Uterus (tissue), 4 donors: Measurements from ENCODE around the gene OR5M11. TPM values are rescaled to one million over a fixed set of nuclear protein-coding genes. Genes with fewer than 3 reads are reported as not detected.
"Not testable (repeated sequence)": the region's sequence is repeated elsewhere in the genome, so short reads cannot be mapped to it uniquely, and the experiment has no call there.

Source experiments
- DNase-seq, 2 donors: peaks; one replicate each; pipeline ENCODE4 v3.0.0-alpha.2; 2019 to 2020
- H3K27ac ChIP-seq, 2 donors: fragments of 200-600 bp; sonication (generic); 1 replicate in 1 of 2; 2 replicates in 1 of 2; pipeline ENCODE4 v1.5.1; 2016 to 2018
- H3K27me3 ChIP-seq, 2 donors: fragments of 200-600 bp; sonication (generic); one replicate each; pipeline ENCODE4 v1.5.1; 2018 to 2019; ENCODE audit warnings: control low read depth in 1 of 2
- H3K36me3 ChIP-seq, 2 donors: fragments of 200-600 bp; sonication (generic); one replicate each; pipeline ENCODE4 v1.5.1; 2019; ENCODE audit warnings: control low read depth in 1 of 2
- H3K4me1 ChIP-seq, 2 donors: fragments of 200-600 bp; sonication (generic); one replicate each; pipeline ENCODE4 v1.5.1; 2018 to 2019; ENCODE audit warnings: control low read depth in 1 of 2
- H3K4me3 ChIP-seq, 2 donors: fragments of 200-600 bp; sonication (generic); 1 replicate in 1 of 2; 2 replicates in 1 of 2; pipeline ENCODE4 v1.5.1; 2018 to 2019; ENCODE audit warnings: mild to moderate bottlenecking in 1 of 2
- H3K9me3 ChIP-seq, 2 donors: fragments of 200-600 bp; sonication (generic); one replicate each; pipeline ENCODE4 v1.5.1; 2019; ENCODE audit warnings: control low read depth in 1 of 2
- CTCF ChIP-seq, 4 experiments: fragments of 200-600 bp in 2 of 4; fragments of 450-650 bp in 2 of 4; sonication (generic) in 2 of 4; IDR thresholded peaks; one replicate each; pipeline ENCODE4 v1.5.1; 2016 to 2019; ENCODE audit warnings: antibody characterized with exemption in 4 of 4, mild to moderate bottlenecking in 2 of 4, moderate library complexity in 1 of 4
- POLR2A ChIP-seq, 2 donors: fragments of 450-650 bp; IDR thresholded peaks; one replicate each; pipeline ENCODE4 v1.6.1; 2016; ENCODE audit warnings: antibody characterized with exemption in 2 of 2, mild to moderate bottlenecking in 1 of 2, moderate library complexity in 1 of 2
- intact Hi-C: fragments of 100-400 bp; cut with DNase I; formaldehyde crosslinking; loops from one replicate; pipeline ENCODE4 v1.15.1; 2023; ENCODE audit warnings: low total_unique reads
- total RNA-seq, 4 donors: library from RNA; depleted of rRNA in 3 of 4; stranded (reverse); fragments of >200 nt in 3 of 4; gene quantifications; one replicate each; pipeline versions ENCODE4 v1.1.0 to v1.2.4, GENCODE V29; 2014 to 2023
- donor health status: DM: yes; HTN: yes; CAD: no.

OR5M11 gene
- not detected for total RNA-seq

DNA sequence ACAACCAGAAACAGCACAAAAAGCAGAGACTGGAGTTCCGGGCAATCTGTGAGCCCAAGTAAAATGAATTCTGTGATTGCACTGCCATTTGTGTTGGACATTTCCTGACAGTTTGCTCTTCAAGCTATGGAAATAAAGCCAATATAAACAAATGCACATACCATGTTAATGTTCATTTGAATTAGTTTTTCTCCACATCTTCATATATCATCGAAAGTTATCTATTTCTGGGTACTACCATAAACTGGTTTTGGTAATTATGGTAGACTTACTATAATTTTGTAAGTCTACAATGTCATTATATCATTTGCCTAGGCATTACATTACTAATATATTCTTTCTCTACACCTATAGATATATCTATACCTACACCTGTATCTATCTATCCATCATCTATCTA, at the start of gene OR5M11:
Gene OR5M11, minus strand, starts transcription at position 101 of the 400 bp plus-strand sequence. Its CDS starts 0 bp downstream, at position 101.
- no peaks in the 10 kb centered on the region for H3K27me3 ChIP-seq
- no peak for DNase-seq
- no peak for TF ChIP-seq CTCF (IDR thresholded peaks at IDR 0.05)
- TF ChIP-seq POLR2A (IDR thresholded peaks at IDR 0.05): no peak
- intact Hi-C loops: no loop called here
- no peak within 1 kb of the TSS for H3K27ac ChIP-seq
- no peak within 1 kb of the TSS for H3K4me3 ChIP-seq
- no peaks in the 10 kb centered on the region for H3K4me1 ChIP-seq
- H3K9me3 ChIP-seq: no peaks in the 10 kb centered on the region
- no peaks in the 10 kb centered on the region for H3K36me3 ChIP-seq

GRCh38 chr11:56592088-56592717, 49.1 kb upstream of the OR5M11 start:
- H3K4me3 ChIP-seq, H3K36me3 ChIP-seq, H3K27me3 ChIP-seq, H3K9me3 ChIP-seq, H3K4me1 ChIP-seq, DNase-seq, intact Hi-C loops, H3K27ac ChIP-seq: not testable (repeated sequence)

GRCh38 chr11:56577621-56578020, 34.6 kb upstream of the OR5M11 start, which contains the start of gene OR5M10:
TSS of gene OR5M10 (minus strand) at chr11:56577721. CDS start at chr11:56577721, 0 bp downstream.
- no peaks in the 10 kb centered on the region for H3K27me3 ChIP-seq
- no peaks in the 10 kb centered on the region for H3K4me1 ChIP-seq
- H3K36me3 ChIP-seq: no peaks in the 10 kb centered on the region
- no peak within 1 kb of the TSS for H3K4me3 ChIP-seq
- no peaks in the 10 kb centered on the region for H3K9me3 ChIP-seq
- DNase-seq: no peak
- H3K27ac ChIP-seq: no peak within 1 kb of the TSS
- no peak for TF ChIP-seq CTCF (IDR thresholded peaks at IDR 0.05)
- TF ChIP-seq POLR2A (IDR thresholded peaks at IDR 0.05): no peak
- intact Hi-C loops: no loop called here

DNA sequence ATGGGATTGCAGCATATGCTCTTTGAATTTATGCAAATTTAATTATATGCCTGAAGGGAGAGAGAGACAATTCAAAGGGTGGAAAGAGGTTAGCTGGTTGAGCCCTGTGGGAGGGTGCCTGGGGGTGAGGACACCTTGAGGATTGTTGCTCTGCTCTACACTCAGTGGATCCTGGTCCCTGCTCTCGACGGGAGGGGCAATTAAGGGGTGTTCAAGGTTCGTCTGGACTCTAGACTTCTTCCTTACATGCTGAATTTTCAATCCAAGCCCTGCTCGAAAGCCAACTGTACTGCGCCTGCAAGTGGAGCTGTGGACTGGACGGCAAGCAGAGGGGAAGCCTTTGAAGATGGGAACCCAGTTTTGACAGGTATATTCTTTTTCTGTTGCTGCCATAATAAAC, 15.5 kb upstream of the OR5M11 start:
- Histone ChIP-seq H3K4me3 (no peak overlapping the region), H3K27me3 (no peaks in the 10 kb centered on the region), H3K4me1 (no peaks in the 10 kb centered on the region), H3K36me3 (no peaks in the 10 kb centered on the region), H3K9me3 (no peaks in the 10 kb centered on the region), H3K27ac (no peak overlapping the region)
- intact Hi-C loops: no loop called here
- TF ChIP-seq CTCF (IDR thresholded peaks at IDR 0.05) (no peak), POLR2A (IDR thresholded peaks at IDR 0.05) (no peak)
- no peak for DNase-seq

DNA sequence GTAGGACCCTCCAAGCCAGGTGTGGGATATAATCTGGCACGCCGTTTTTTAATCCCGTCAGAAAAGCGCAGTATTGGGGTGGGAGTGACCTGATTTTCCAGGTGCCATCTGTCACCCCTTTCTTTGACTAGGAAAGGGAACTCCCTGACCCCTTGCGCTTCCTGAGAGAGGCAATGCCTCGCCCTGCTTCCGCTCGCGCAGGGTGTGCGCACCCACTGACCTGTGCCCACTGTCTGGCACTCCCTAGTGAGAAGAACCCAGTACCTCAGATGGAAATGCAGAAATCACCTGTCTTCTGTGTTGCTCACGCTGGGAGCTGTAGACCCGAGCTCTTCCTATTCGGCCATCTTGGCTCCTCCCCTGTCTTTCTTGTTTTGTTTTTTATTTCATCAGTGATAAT, 11.6 kb upstream of the OR5M11 start:
- H3K4me1 ChIP-seq, H3K27me3 ChIP-seq, H3K9me3 ChIP-seq, intact Hi-C loops, H3K27ac ChIP-seq, H3K4me3 ChIP-seq, H3K36me3 ChIP-seq, DNase-seq: not testable (repeated sequence)

DNA sequence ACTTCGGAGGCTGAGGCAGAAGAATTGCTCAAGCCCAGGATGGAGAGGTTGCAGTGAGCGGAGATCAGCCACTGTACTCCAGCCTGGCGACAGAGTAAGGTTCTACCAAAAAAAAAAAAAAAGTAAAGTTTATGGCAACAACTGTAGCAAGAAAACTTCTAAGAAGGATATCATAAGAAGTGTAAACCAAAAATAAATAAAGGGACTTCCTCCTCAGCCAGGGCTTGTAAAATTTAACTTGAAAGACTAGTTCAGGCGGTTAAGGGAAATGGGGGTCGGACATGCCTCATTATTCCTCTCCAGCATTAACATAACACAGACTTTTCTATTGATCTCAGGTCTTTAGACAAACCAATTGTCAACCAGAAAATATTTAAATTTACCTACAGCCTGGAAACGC, 2.5 kb upstream of the OR5M11 start:
- DNase-seq: no peak
- TF ChIP-seq CTCF (IDR thresholded peaks at IDR 0.05) (no peak), POLR2A (IDR thresholded peaks at IDR 0.05) (no peak)
- intact Hi-C loops: no loop called here

More for the DNA sequence above, 2.5 kb upstream of the OR5M11 start:
- Histone ChIP-seq H3K4me3 (no peak overlapping the region), H3K36me3 (no peaks in the 10 kb centered on the region), H3K27me3 (no peaks in the 10 kb centered on the region), H3K27ac (no peak overlapping the region), H3K9me3 (no peaks in the 10 kb centered on the region), H3K4me1 (no peaks in the 10 kb centered on the region)
